CD14-positive monocyte (primary cell): ENCODE measurements around the gene SLIT3. TPM values are rescaled to one million over a fixed set of nuclear protein-coding genes. Genes with fewer than 3 reads are reported as not detected.

Experiments
- DNase-seq, 3 donors: peaks; one replicate each; pipeline ENCODE4 v3.0.0-alpha.2; 2011 to 2022
- H2AFZ ChIP-seq: 2 replicates; pipeline ENCODE4 v1.6.0; 2012; ENCODE audit warnings: mild to moderate bottlenecking, low read depth, low read length, inconsistent platforms; ENCODE audit not compliant: insufficient read depth, poor library complexity, severe bottlenecking
- H3K27ac ChIP-seq, 2 donors: 1 replicate in 1 of 2; 2 replicates in 1 of 2; pipeline ENCODE4 v1.5.1; 2012 to 2013; ENCODE audit warnings: low read length in 2 of 2, control low read depth in 1 of 2, inconsistent platforms in 1 of 2, low read depth in 1 of 2, mild to moderate bottlenecking in 1 of 2
- H3K27me3 ChIP-seq, 2 donors: one replicate each; pipeline versions ENCODE4 v1.6.0 to v1.6.1; 2011 to 2013; ENCODE audit warnings: low read length in 2 of 2; ENCODE audit not compliant: control insufficient read depth in 2 of 2, insufficient read depth in 2 of 2
- H3K36me3 ChIP-seq, 2 donors: replicated peaks in 1 of 2; 1 replicate in 1 of 2; 2 replicates in 1 of 2; pipeline versions ENCODE4 v1.5.1 to v1.6.1; 2012 to 2013; ENCODE audit warnings: low read length in 2 of 2, control low read depth in 1 of 2, inconsistent platforms in 1 of 2, mild to moderate bottlenecking in 1 of 2; ENCODE audit not compliant: insufficient read depth in 2 of 2, control insufficient read depth in 1 of 2
- H3K4me1 ChIP-seq, 2 donors: 1 replicate in 1 of 2; 2 replicates in 1 of 2; pipeline versions ENCODE4 v1.5.1 to v1.6.1; 2012 to 2013; ENCODE audit warnings: low read length in 2 of 2, control low read depth in 1 of 2, inconsistent platforms in 1 of 2, mild to moderate bottlenecking in 1 of 2, moderate library complexity in 1 of 2; ENCODE audit not compliant: insufficient read depth in 2 of 2, control insufficient read depth in 1 of 2
- H3K4me2 ChIP-seq: replicated peaks from 2 replicates; pipeline ENCODE3; 2012; ENCODE audit warnings: low read length, moderate library complexity, mild to moderate bottlenecking; ENCODE audit not compliant: poor library complexity, severe bottlenecking; ENCODE audit errors: extremely low read depth
- H3K4me3 ChIP-seq, 3 experiments: fragments of 200-600 bp in 1 of 3; sonication (generic) in 1 of 3; replicated peaks in 1 of 3; 1 replicate in 2 of 3; 2 replicates in 1 of 3; pipeline ENCODE4 v1.5.1; 2011 to 2013; ENCODE audit warnings: low read length in 3 of 3, mild to moderate bottlenecking in 3 of 3, control low read depth in 2 of 3, low read depth in 2 of 3, inconsistent platforms in 1 of 3, moderate library complexity in 1 of 3
- H3K79me2 ChIP-seq: 2 replicates; pipeline ENCODE4 v1.6.0; 2012; ENCODE audit warnings: mild to moderate bottlenecking, control low read depth, inconsistent platforms, low read length, moderate library complexity; ENCODE audit not compliant: insufficient read depth
- H3K9ac ChIP-seq: 2 replicates; pipeline ENCODE4 v1.6.0; 2017; ENCODE audit warnings: low read length, mild to moderate bottlenecking; ENCODE audit not compliant: insufficient read depth, poor library complexity, severe bottlenecking
- H3K9me3 ChIP-seq, 2 donors: replicated peaks in 1 of 2; 1 replicate in 1 of 2; 2 replicates in 1 of 2; pipeline versions ENCODE4 v1.5.1 to v1.6.1; 2012 to 2013; ENCODE audit warnings: low read length in 2 of 2, control low read depth in 1 of 2; ENCODE audit not compliant: control insufficient read depth in 1 of 2, insufficient read depth in 1 of 2
- H4K20me1 ChIP-seq: 2 replicates; pipeline ENCODE4 v1.6.0; 2012; ENCODE audit warnings: mild to moderate bottlenecking, low read length, control low read depth, moderate library complexity; ENCODE audit not compliant: insufficient read depth
- H3K27ac Mint-ChIP-seq, 7 donors: one replicate each; pipeline ENCODE4 v1.8.0; 2020; ENCODE audit warnings: mild to moderate bottlenecking in 7 of 7, mixed read lengths in 7 of 7, moderate library complexity in 6 of 7, inconsistent platforms in 2 of 7
- H3K27me3 Mint-ChIP-seq, 3 donors: one replicate each; pipeline ENCODE4 v1.8.0; 2021 to 2022; ENCODE audit warnings: low read depth in 3 of 3, mild to moderate bottlenecking in 3 of 3, mixed read lengths in 3 of 3, moderate library complexity in 3 of 3, inconsistent platforms in 1 of 3
- H3K36me3 Mint-ChIP-seq, 2 donors: one replicate each; pipeline ENCODE4 v1.8.0; 2020; ENCODE audit warnings: mixed read lengths in 2 of 2, inconsistent platforms in 1 of 2, mild to moderate bottlenecking in 1 of 2
- H3K4me1 Mint-ChIP-seq: one replicate; pipeline ENCODE4 v1.8.0; 2020; ENCODE audit warnings: mild to moderate bottlenecking, mixed read lengths
- H3K4me3 Mint-ChIP-seq, 2 donors: one replicate each; pipeline ENCODE4 v1.8.0; 2020; ENCODE audit warnings: mild to moderate bottlenecking in 2 of 2, mixed read lengths in 2 of 2, moderate library complexity in 1 of 2
- H3K9me3 Mint-ChIP-seq, 7 donors: one replicate each; pipeline ENCODE4 v1.8.0; 2020 to 2022; ENCODE audit warnings: mixed read lengths in 7 of 7, mild to moderate bottlenecking in 6 of 7, moderate library complexity in 6 of 7, inconsistent platforms in 2 of 7
- WGBS: methylation state at CpG from one replicate; pipeline ENCODE4 v1.1.5; 2013; ENCODE audit warnings: missing lambda C conversion rate; ENCODE audit not compliant: insufficient coverage; 5-methylcytosine and 5-hydroxymethylcytosine counted together
- intact Hi-C, 2 donors: fragments of 100-400 bp; cut with micrococcal nuclease; formaldehyde crosslinking; loops; one replicate each; pipeline versions ENCODE4 v1.15.0 to v1.15.1; 2023
- polyA plus RNA-seq, 3 donors: library from polyadenylated mRNA; depleted of rRNA in 1 of 3; unstranded in 2 of 3; stranded (reverse) in 1 of 3; fragments of 300-500 nt in 2 of 3; fragments of >200 nt in 1 of 3; fragmentation: Illumina TruSeq in 2 of 3; gene quantifications; 1 replicate in 2 of 3; 2 replicates in 1 of 3; pipeline ENCODE4 v1.2.3, GENCODE V29; 2012 to 2021
- TF ChIP-seq, protein P1 (sequence below): fragments of 200-600 bp; IDR thresholded peaks from one replicate; pipeline ENCODE4 v1.8.0; 2022; ENCODE audit warnings: antibody characterized with exemption, mild to moderate bottlenecking

Gene SLIT3
- polyA plus RNA-seq, 3 donors = not detected

DNA sequence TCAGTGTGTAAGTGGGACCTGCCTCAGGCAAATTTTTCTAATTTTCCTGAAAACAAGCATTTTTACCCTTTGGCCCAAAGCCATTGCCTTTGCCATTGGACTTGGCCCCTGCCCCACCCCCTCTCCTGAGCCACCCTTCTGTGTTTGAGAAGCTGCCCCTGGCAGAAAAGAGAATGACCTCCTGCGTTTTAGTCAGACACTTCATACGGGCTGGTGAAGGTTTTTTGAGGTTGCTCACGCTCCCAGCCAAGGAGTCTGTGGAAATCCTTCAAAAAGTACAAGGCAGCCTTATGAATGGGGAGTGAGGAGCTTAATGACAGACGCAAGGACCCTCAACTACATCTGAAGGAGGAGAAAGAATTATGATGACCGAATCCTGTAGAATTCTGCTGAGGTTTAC lies 308.9 kb downstream of the SLIT3 start:
- Histone ChIP-seq H3K4me1 (no peaks in the 10 kb centered on the region), H3K27me3 (no peaks in the 10 kb centered on the region), H3K27ac (no peak overlapping the region), H4K20me1 (no peaks in the 10 kb centered on the region), H3K9me3 (no peaks in the 10 kb centered on the region), H3K4me3 (no peak overlapping the region), H3K4me2 (no peak overlapping the region), H3K79me2 (no peaks in the 10 kb centered on the region), H3K9ac (no peak overlapping the region), H3K36me3 (no peaks in the 10 kb centered on the region), H2AFZ (no peak overlapping the region)
- intact Hi-C loops = no loop called here
- H3K36me3 Mint-ChIP-seq = no peaks in the 10 kb centered on the region
- no peak for DNase-seq
- peaks cover 0 to 3% (median 0%) of the 10 kb centered on the region in 7 donors for H3K9me3 Mint-ChIP-seq
- 80% methylated on average over 1 of the region's 5 CpGs for WGBS
- H3K27ac Mint-ChIP-seq = no peak overlapping the region
- no peak overlapping the region for H3K4me3 Mint-ChIP-seq
- TF ChIP-seq, protein P1, sequence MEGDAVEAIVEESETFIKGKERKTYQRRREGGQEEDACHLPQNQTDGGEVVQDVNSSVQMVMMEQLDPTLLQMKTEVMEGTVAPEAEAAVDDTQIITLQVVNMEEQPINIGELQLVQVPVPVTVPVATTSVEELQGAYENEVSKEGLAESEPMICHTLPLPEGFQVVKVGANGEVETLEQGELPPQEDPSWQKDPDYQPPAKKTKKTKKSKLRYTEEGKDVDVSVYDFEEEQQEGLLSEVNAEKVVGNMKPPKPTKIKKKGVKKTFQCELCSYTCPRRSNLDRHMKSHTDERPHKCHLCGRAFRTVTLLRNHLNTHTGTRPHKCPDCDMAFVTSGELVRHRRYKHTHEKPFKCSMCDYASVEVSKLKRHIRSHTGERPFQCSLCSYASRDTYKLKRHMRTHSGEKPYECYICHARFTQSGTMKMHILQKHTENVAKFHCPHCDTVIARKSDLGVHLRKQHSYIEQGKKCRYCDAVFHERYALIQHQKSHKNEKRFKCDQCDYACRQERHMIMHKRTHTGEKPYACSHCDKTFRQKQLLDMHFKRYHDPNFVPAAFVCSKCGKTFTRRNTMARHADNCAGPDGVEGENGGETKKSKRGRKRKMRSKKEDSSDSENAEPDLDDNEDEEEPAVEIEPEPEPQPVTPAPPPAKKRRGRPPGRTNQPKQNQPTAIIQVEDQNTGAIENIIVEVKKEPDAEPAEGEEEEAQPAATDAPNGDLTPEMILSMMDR = no peak
- H3K4me1 Mint-ChIP-seq = no peaks in the 10 kb centered on the region
- peaks cover 2 to 6% (median 6%) of the 10 kb centered on the region in 3 donors for H3K27me3 Mint-ChIP-seq

DNA sequence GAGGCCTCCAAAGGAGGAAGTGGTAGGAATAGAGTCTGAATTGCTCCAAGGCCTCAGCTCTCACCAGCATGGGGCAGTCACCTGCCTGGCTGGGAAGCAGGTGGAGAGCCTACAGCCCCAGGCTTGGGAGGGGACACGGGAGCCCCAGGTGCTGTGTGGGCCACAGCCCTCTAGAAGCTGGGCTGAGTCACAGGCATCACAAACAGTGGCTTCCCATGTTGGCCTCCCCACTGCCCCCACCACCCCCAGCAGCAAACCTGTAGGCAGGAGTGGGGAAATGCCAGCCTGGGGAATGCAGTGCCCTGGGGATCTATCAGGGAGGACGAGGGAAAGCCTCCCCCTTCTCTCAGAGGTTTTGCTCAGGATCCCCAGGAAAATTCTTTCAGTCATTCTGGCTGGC lies 309.6 kb downstream of the SLIT3 start:
- H3K4me1 Mint-ChIP-seq = no peaks in the 10 kb centered on the region

More for the DNA sequence above, 309.6 kb downstream of the SLIT3 start:
- no peak overlapping the region for H3K27ac Mint-ChIP-seq
- no peaks in the 10 kb centered on the region for H3K79me2 ChIP-seq
- H3K27me3 Mint-ChIP-seq = peaks cover 2 to 8% (median 8%) of the 10 kb centered on the region in 3 donors
- H3K9me3 Mint-ChIP-seq = peaks cover 0 to 3% (median 0%) of the 10 kb centered on the region in 7 donors
- no peak overlapping the region for H3K4me3 ChIP-seq
- H3K9me3 ChIP-seq = no peaks in the 10 kb centered on the region
- H3K36me3 ChIP-seq = no peaks in the 10 kb centered on the region
- H3K36me3 Mint-ChIP-seq = no peaks in the 10 kb centered on the region
- H3K4me3 Mint-ChIP-seq = no peak overlapping the region
- no peaks in the 10 kb centered on the region for H3K27me3 ChIP-seq
- no peaks in the 10 kb centered on the region for H4K20me1 ChIP-seq
- TF ChIP-seq, protein P1 = no peak
- WGBS = 80% methylated on average over 1 of the region's 2 CpGs
- no peak overlapping the region for H3K4me2 ChIP-seq
- no peak overlapping the region for H2AFZ ChIP-seq
- H3K4me1 ChIP-seq = no peaks in the 10 kb centered on the region
- H3K9ac ChIP-seq = no peak overlapping the region
- DNase-seq = no peak
- intact Hi-C loops = no loop called here
- no peak overlapping the region for H3K27ac ChIP-seq
